G401 (cell line): ENCODE measurements around the gene TBX1. TPM values are rescaled to one million over a fixed set of nuclear protein-coding genes. Genes with fewer than 3 reads are reported as not detected.
"Not testable (repeated sequence)": the region's sequence is repeated elsewhere in the genome, so short reads cannot be mapped to it uniquely, and the experiment has no call there.

Experiments
- DNase-seq: peaks from one replicate; pipeline ENCODE4 v3.0.0-alpha.2; 2015; ENCODE audit warnings: low spot score
- in situ Hi-C: cut with HindIII; loops from 2 replicates; pipeline ENCODE4 v1.10.0; 2016; ENCODE audit warnings: low sequenced_read_pairs, mixed read lengths
- total RNA-seq: library from RNA; depleted of rRNA; stranded (reverse); fragments of >200 nt; shearing (Covaris generic); gene quantifications from 2 replicates; pipeline ENCODE4 v1.2.3, GENCODE V29; 2014

Gene TBX1
- total RNA-seq, 1 experiment from 2014 or later = 32.1 TPM

- in situ Hi-C loops = loop anchor here (25.0 kb wide), 1 partner anchor 190 kb away; no protein-coding TSS in a partner anchor
- no peak for DNase-seq
These were observed 11.8 kb downstream of the TBX1 start for GRCh38 chr22:19772422-19772672.

GRCh38 chr22:19772673-19773469 lies 12.3 kb downstream of the TBX1 start:
- DNase-seq = no peak
- in situ Hi-C loops = loop anchor here (25.0 kb wide), 1 partner anchor 189 kb away; no protein-coding TSS in a partner anchor

GRCh38 chr22:19773470-19774040 lies 13.0 kb downstream of the TBX1 start:
- in situ Hi-C loops = loop anchor here (25.0 kb wide), 1 partner anchor 189 kb away; no protein-coding TSS in a partner anchor
- DNase-seq = no peak

- in situ Hi-C loops = loop anchor here (25.0 kb wide), 1 partner anchor 188 kb away; no protein-coding TSS in a partner anchor
These were observed 14.1 kb downstream of the TBX1 start for GRCh38 chr22:19774628-19775027.

GRCh38 chr22:19775496-19776325 lies 15.1 kb downstream of the TBX1 start:
- DNase-seq = no peak
- in situ Hi-C loops = no loop called here

More at GRCh38 chr22:19774628-19775027, 14.1 kb downstream of the TBX1 start:
- no peak for DNase-seq

- DNase-seq = no peak
- in situ Hi-C loops = no loop called here
These were observed 16.0 kb downstream of the TBX1 start for GRCh38 chr22:19776433-19777031.

- DNase-seq, in situ Hi-C loops: not testable (repeated sequence)
These were observed 16.6 kb downstream of the TBX1 start for GRCh38 chr22:19777192-19777591.

GRCh38 chr22:19779011-19779421 lies 18.4 kb downstream of the TBX1 start:
- no peak for DNase-seq
- in situ Hi-C loops = no loop called here

- in situ Hi-C loops = no loop called here
- DNase-seq = no peak
These were observed 19.2 kb downstream of the TBX1 start for GRCh38 chr22:19779685-19780268.

- in situ Hi-C loops = no loop called here
- DNase-seq = no peak
These were observed 22.0 kb downstream of the TBX1 start for GRCh38 chr22:19782533-19782932.

- in situ Hi-C loops = no loop called here
- no peak for DNase-seq
These were observed 23.2 kb downstream of the TBX1 start for GRCh38 chr22:19783586-19784383.

- no peak for DNase-seq
- in situ Hi-C loops = no loop called here
These were observed 24.0 kb downstream of the TBX1 start for GRCh38 chr22:19784384-19785175.

- in situ Hi-C loops = no loop called here
- no peak for DNase-seq
These were observed 25.1 kb downstream of the TBX1 start for GRCh38 chr22:19785461-19786263.

GRCh38 chr22:19786264-19786585 lies 25.6 kb downstream of the TBX1 start:
- in situ Hi-C loops = no loop called here
- DNase-seq = no peak

- in situ Hi-C loops = no loop called here
- no peak for DNase-seq
These were observed 26.6 kb downstream of the TBX1 start for GRCh38 chr22:19786959-19787848.

GRCh38 chr22:19787849-19788141 lies 27.2 kb downstream of the TBX1 start:
- in situ Hi-C loops = no loop called here
- no peak for DNase-seq
